ENCODE measurements around the gene CABYR. TPM values are rescaled to one million over a fixed set of nuclear protein-coding genes. Genes with fewer than 3 reads are reported as not detected.
A peak's percentile ranks its signal among the peaks of the same experiment; 100 is the strongest.

Gene CABYR
- total RNA-seq, 1 experiment from 2014 or later = 10.6 TPM

- CTCF ChIA-PET = no interaction called here
- no TSS peak for BruUV-seq (replicated peaks)
- intact Hi-C loops (cut with micrococcal nuclease; ENCODE audit: unreplicated experiment) = no loop called here
- Mint-ChIP-seq H3K4me3 (ENCODE audit: low read depth, unreplicated experiment) (no peak overlapping the region), H3K4me1 (ENCODE audit: low read depth, unreplicated experiment) (no peaks in the 10 kb centered on the region), H3K27me3 (ENCODE audit: unreplicated experiment) (no peaks in the 10 kb centered on the region), H3K27ac (ENCODE audit: unreplicated experiment) (no peak overlapping the region), H3K36me3 (ENCODE audit: insufficient read depth, unreplicated experiment) (no peaks in the 10 kb centered on the region), H3K9me3 (ENCODE audit: low read depth, unreplicated experiment) (no peaks in the 10 kb centered on the region)
- DNase-seq = no peak
- TF ChIP-seq CTCF (IDR thresholded peaks at IDR 0.05; ENCODE audit: unreplicated experiment) = no peak
These were observed 8.4 kb upstream of the CABYR start for GRCh38 chr18:24130494-24130893.

- H3K27me3 Mint-ChIP-seq (ENCODE audit: unreplicated experiment) = no peaks in the 10 kb centered on the region
- CTCF ChIA-PET = no interaction called here
- intact Hi-C loops (cut with micrococcal nuclease; ENCODE audit: unreplicated experiment) = loop anchor here (5.0 kb wide), 1 partner anchor 80 kb away; no protein-coding TSS in a partner anchor
- peaks cover 26% of the 10 kb centered on the region for H3K4me1 Mint-ChIP-seq (ENCODE audit: low read depth, unreplicated experiment)
- peaks cover 32% of the 10 kb centered on the region for H3K36me3 Mint-ChIP-seq (ENCODE audit: insufficient read depth, unreplicated experiment)
- no peak overlapping the region for H3K27ac Mint-ChIP-seq (ENCODE audit: unreplicated experiment)
- no peaks in the 10 kb centered on the region for H3K9me3 Mint-ChIP-seq (ENCODE audit: low read depth, unreplicated experiment)
- TF ChIP-seq CTCF (IDR thresholded peaks at IDR 0.05; ENCODE audit: unreplicated experiment) = no peak
- no peak for DNase-seq
- H3K4me3 Mint-ChIP-seq (ENCODE audit: low read depth, unreplicated experiment) = no peak overlapping the region
- BruUV-seq (replicated peaks) = no TSS peak
These were observed 1.9 kb upstream of the CABYR start for GRCh38 chr18:24136967-24137373.

- Mint-ChIP-seq H3K27me3 (ENCODE audit: unreplicated experiment) (no peaks in the 10 kb centered on the region), H3K36me3 (ENCODE audit: insufficient read depth, unreplicated experiment) (peaks cover 32% of the 10 kb centered on the region), H3K27ac (ENCODE audit: unreplicated experiment) (peak overlapping the region; percentile 96), H3K4me3 (ENCODE audit: low read depth, unreplicated experiment) (peak overlapping the region; percentile 85), H3K9me3 (ENCODE audit: low read depth, unreplicated experiment) (no peaks in the 10 kb centered on the region), H3K4me1 (ENCODE audit: low read depth, unreplicated experiment) (peaks cover 26% of the 10 kb centered on the region)
- DNase-seq = no peak
- TSS peak; percentile 79 for BruUV-seq (replicated peaks)
- intact Hi-C loops (cut with micrococcal nuclease; ENCODE audit: unreplicated experiment) = loop anchor here (5.0 kb wide), 1 partner anchor 79 kb away; no protein-coding TSS in a partner anchor
- CTCF ChIA-PET = interaction anchor here (0.6 to 1.0 kb wide), 6 partner anchors 38 to 904 kb away, joined by 3 to 9 read pairs (median 3); no protein-coding TSS in a partner anchor
- no peak for TF ChIP-seq CTCF (IDR thresholded peaks at IDR 0.05; ENCODE audit: unreplicated experiment)
These were observed 463 bp upstream of the CABYR start for GRCh38 chr18:24138409-24138788.

- H3K27ac Mint-ChIP-seq (ENCODE audit: unreplicated experiment) = no peak overlapping the region
- CTCF ChIA-PET = no interaction called here
- H3K4me3 Mint-ChIP-seq (ENCODE audit: low read depth, unreplicated experiment) = no peak overlapping the region
- intact Hi-C loops (cut with micrococcal nuclease; ENCODE audit: unreplicated experiment) = no loop called here
- H3K36me3 Mint-ChIP-seq (ENCODE audit: insufficient read depth, unreplicated experiment) = peaks cover 32% of the 10 kb centered on the region
- H3K9me3 Mint-ChIP-seq (ENCODE audit: low read depth, unreplicated experiment) = no peaks in the 10 kb centered on the region
- no peak for TF ChIP-seq CTCF (IDR thresholded peaks at IDR 0.05; ENCODE audit: unreplicated experiment)
- DNase-seq = no peak
- H3K27me3 Mint-ChIP-seq (ENCODE audit: unreplicated experiment) = no peaks in the 10 kb centered on the region
- no TSS peak for BruUV-seq (replicated peaks)
- H3K4me1 Mint-ChIP-seq (ENCODE audit: low read depth, unreplicated experiment) = peaks cover 26% of the 10 kb centered on the region
These were observed 1.8 kb downstream of the CABYR start for GRCh38 chr18:24140697-24141096.
